ENCODE results near the gene ZNF775.

ZNF775 gene

GRCh38 chr7:150444674-150445365 is 65.7 kb downstream of the ZNF775 start:
- no peak for DNase-seq

- no peak for DNase-seq
These were observed 67.3 kb downstream of the ZNF775 start for GRCh38 chr7:150446288-150446938.
